HCT116 (cell line): ENCODE measurements around the gene STK32B.

ENCODE experiments used
- CEBPB ChIP-seq: IDR thresholded peaks from 2 replicates; pipeline ENCODE4 v1.6.1; 2012; ENCODE audit warnings: low read depth
- CTCF ChIP-seq, 3 experiments: fragments of 200-600 bp in 1 of 3; sonication (generic) in 1 of 3; IDR thresholded peaks in 2 of 3; conservative IDR thresholded peaks in 1 of 3; 2 replicates each; pipeline ENCODE4 v1.5.1; 2012 to 2017; ENCODE audit warnings: low read depth in 2 of 3, low read length in 2 of 3, antibody characterized with exemption in 1 of 3, borderline replicate concordance in 1 of 3, control low read depth in 1 of 3, mild to moderate bottlenecking in 1 of 3, mixed read lengths in 1 of 3, mixed run types in 1 of 3, moderate library complexity in 1 of 3; ENCODE audit not compliant: insufficient read depth in 1 of 3
- EGR1 ChIP-seq: IDR thresholded peaks from 2 replicates; pipeline ENCODE4 v1.6.1; 2012; ENCODE audit warnings: low read depth
- EZH2 ChIP-seq: fragments of 200-600 bp; sonication (generic); IDR thresholded peaks from 2 replicates; pipeline ENCODE4 v1.6.1; 2017; ENCODE audit warnings: antibody characterized with exemption, mixed run types
- EZH2phosphoT487 ChIP-seq: fragments of 200-600 bp; IDR thresholded peaks from 2 replicates; pipeline ENCODE4 v1.6.1; 2018; ENCODE audit warnings: antibody characterized with exemption, borderline replicate concordance
- JUND ChIP-seq: IDR thresholded peaks from 2 replicates; pipeline ENCODE4 v1.6.1; 2012
- POLR2A ChIP-seq: IDR thresholded peaks from 2 replicates; pipeline ENCODE4 v1.7.0; 2011; ENCODE audit warnings: borderline replicate concordance; ENCODE audit not compliant: insufficient read depth, insufficient read length; ENCODE audit errors: extremely low read depth
- POLR2AphosphoS5 ChIP-seq: IDR thresholded peaks from 2 replicates; pipeline ENCODE4 v1.6.1; 2011; ENCODE audit warnings: mild to moderate bottlenecking, low read depth, low read length, moderate library complexity
- ZNF274 ChIP-seq: fragments of 200-500 bp; sonication (Bioruptor generic); IDR thresholded peaks from 2 replicates; pipeline ENCODE4 v1.6.1; 2014; ENCODE audit warnings: mild to moderate bottlenecking, low read depth, low read length, inconsistent platforms

- TF ChIP-seq EZH2phosphoT487 (no peak), CTCF (IDR thresholded peaks at IDR 0.05 in 2 of 3, conservative IDR thresholded peaks at IDR 0.05 in 1 of 3; ENCODE audit: borderline replicate concordance in 1 of 3, insufficient read depth in 1 of 3, low read depth in 2 of 3, low read length in 2 of 3) (no peak), POLR2A (no peak), EGR1 (no peak), CEBPB (no peak), POLR2AphosphoS5 (no peak), EZH2 (no peak), ZNF274 (no peak), JUND (no peak)
These were observed 135.2 kb downstream of the STK32B start for GRCh38 chr4:5186271-5187064.
